VCaP (cell line): ENCODE results near the gene CACNG8.

ENCODE experiments used
- H3K27ac ChIP-seq: fragments of 450-650 bp; 2 replicates; pipeline ENCODE4 v1.5.1; 2017
- TF ChIP-seq, protein P1 (sequence below): fragments of 450-650 bp; conservative IDR thresholded peaks from 2 replicates; pipeline ENCODE4 v1.5.1; 2017; ENCODE audit warnings: mild to moderate bottlenecking, moderate library complexity

CACNG8 gene

DNA sequence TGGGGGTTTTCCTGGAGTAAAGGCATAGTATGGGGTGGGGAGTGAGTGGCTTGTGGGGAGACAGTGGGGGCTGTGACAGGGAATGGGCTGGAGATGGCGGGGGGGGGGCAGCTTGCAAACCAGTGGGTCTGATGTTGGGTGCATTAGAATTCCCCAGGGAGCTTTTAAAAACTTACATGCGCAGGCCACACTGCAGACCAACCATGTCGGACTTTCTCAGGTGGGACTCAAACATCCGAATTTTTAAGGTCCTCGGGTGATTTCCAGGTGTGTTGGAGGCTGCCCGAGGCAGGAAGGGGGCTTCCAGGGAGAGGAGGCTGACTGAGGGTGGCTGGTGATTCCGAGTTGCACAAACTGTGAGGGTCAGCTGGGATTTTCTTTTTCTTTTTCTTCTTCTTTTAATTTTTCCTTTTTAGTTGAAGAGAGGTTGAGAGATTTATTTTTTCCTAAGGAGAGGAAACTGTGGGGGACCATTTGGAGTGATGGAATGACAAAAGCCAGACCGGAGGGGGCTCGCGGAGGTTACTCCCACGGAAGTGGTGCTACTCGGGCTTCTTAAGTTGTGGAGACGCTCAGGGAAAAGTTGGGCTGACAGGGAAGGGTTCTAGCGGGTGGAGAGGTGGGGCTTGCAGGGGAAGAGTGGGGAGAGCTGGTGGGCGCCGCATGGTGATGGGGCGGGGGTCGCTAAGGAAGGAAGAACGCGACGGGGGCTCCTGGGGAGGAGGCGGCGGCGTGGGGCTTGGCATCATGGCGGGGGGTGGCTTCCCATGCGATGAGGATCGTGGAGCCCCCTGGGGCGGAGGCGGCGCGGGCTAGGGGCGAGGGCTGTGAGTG lies 997 bp upstream of the CACNG8 start:
- H3K27ac ChIP-seq: no peak overlapping the region
- TF ChIP-seq, protein P1, sequence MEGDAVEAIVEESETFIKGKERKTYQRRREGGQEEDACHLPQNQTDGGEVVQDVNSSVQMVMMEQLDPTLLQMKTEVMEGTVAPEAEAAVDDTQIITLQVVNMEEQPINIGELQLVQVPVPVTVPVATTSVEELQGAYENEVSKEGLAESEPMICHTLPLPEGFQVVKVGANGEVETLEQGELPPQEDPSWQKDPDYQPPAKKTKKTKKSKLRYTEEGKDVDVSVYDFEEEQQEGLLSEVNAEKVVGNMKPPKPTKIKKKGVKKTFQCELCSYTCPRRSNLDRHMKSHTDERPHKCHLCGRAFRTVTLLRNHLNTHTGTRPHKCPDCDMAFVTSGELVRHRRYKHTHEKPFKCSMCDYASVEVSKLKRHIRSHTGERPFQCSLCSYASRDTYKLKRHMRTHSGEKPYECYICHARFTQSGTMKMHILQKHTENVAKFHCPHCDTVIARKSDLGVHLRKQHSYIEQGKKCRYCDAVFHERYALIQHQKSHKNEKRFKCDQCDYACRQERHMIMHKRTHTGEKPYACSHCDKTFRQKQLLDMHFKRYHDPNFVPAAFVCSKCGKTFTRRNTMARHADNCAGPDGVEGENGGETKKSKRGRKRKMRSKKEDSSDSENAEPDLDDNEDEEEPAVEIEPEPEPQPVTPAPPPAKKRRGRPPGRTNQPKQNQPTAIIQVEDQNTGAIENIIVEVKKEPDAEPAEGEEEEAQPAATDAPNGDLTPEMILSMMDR: no peak

DNA sequence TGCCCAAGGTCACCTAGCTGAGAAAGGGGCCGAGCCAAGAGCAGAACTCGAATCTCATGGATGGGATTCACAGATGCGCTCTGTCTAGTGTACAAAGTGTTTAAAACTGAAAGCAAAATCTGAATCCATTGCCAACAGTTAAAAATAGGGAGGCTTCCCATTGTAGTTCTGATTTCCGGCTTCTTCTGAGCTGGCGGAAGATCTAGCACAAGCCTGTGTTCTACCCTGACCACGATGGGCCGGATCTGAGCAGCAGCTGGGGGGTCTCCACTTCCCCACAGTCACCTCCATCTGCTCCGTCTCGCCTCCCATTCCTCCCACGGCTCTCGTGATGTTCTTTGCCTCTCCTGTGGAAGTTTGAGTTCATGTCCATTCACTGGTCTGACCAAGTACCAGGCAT lies 2.4 kb downstream of the CACNG8 start:
- no peak overlapping the region for H3K27ac ChIP-seq
- TF ChIP-seq, protein P1: no peak

DNA sequence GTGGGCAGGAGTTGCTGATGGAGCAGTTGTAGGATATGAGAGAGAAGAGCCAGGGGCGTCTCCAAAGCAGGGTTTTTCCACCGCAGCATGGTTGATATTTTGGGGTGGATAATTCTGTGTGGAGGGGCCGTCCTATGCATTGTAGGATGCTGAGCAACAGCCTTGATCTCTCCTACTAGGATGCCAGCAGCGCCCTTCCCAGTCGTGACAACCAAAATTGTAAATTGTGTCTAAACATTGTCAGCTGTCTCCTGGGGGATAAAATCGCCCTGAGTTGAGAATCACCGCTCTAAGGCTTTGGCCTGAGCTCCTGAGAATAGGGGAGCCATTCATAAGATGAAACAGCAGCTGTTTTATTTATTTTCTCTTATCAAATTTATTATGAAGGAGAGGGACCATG lies 4.2 kb downstream of the CACNG8 start:
- TF ChIP-seq, protein P1: no peak
- no peak overlapping the region for H3K27ac ChIP-seq

DNA sequence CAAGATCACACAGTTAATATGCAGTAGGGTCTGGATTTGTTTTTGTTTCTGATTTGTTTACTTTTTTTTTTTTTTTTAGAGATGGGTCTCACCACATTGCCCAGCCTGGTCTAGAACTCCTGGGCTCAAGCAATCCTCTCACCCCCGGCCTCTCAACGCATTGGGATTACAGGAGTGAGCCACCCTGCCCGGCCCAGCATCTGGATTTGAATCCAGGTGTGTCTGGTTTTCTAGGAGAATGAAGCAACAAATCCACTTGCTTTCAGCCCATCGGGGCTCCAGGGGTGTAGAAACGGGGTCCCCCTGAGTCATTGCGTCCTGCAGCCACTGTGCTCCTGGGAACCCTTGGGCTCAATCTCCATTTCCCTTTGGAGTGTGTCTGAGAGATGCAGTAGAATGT lies 6.6 kb downstream of the CACNG8 start:
- TF ChIP-seq, protein P1: no peak
- no peak overlapping the region for H3K27ac ChIP-seq

DNA sequence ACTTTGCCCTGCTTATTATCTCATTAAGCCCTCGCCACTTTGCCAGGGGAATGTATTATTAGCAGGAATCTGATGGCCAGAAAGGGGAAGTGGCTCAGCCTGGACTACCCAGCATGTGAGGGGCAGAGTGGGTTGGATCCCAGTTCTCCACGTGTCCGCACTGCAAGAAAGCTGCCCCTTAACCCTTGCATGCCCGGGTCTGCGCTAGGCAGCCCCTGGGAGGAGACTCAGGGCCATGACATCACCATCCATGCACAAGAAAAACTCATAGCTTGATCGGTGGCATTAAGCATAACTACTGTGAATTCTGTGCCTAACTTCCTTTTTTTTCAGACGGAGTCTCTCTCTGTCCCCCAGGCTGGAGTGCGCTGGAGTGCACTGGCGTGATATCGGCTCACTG lies 8.9 kb downstream of the CACNG8 start:
- no peak overlapping the region for H3K27ac ChIP-seq
- TF ChIP-seq, protein P1: no peak

DNA sequence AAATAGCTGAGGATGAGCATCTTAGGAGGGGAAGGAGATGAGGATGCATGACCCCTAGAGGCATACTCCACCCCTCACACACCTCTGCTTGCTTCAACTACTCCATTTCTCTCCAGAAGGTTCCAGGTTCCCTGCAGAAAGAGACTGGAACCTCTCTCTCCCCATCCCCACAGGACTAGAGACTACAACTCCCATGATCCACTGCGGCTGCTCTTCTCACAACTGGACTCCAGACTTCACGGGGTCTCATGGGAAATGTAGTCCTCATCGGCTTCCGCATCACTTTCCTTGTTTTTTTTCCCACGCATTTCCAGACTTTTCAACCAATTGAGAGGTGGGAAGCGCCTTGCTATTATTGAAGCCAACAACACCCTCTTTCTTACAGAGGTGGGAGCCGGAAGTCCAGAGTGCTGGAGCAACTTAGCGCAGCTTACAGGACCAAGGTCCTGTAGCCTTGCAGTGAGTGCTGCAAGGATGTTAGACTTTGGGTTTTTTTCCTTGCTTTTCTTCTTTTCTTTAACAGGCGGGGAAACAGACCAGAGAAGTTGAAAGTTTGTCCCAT lies 14.8 kb downstream of the CACNG8 start:
- no peak overlapping the region for H3K27ac ChIP-seq
- TF ChIP-seq, protein P1: no peak

DNA sequence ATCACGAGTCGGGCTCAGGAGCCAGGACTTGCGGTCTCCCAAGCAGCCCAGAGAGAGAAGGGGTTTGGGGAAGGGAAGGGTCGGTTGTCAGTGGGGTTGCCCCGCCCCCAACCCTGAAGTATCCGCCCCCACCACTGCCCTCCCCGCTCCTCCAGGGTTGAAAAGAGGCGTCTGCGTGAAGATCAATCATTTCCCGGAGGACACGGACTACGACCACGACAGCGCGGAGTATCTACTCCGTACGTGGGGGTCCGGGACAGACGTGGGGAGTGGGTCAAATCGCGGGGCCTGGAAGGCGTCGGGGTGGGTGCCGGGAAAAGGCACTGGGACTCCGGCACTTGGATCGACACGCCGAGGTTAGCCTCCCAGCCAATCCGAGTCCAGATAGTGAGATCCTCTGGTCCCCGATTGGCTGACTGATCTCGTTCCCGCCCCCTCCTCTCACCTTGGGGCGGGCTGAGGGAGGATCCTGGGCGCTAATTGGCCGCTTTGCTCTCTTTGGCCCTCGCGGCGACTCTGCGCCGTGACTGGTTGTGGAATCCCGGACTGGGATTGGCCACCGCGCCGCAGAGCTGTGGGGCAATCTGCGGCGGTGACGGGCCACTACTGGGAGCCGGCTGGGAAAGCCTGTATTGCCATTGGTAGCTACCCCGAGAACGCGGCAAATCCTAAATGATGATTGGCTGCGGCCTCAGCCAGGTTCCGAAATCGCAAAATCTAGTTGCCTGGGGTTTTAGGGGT lies 15.4 kb downstream of the CACNG8 start:
- TF ChIP-seq, protein P1: no peak
- H3K27ac ChIP-seq: no peak overlapping the region
